ENCODE measurements around the gene SLC44A1.

GRCh38 chr9:105396901-105397300, 152.4 kb downstream of the SLC44A1 start:
- TF ChIP-seq CTCF (IDR thresholded peaks at IDR 0.05) (no peak), POLR2A (IDR thresholded peaks at IDR 0.05) (no peak)

All from Peyer's patch (tissue), 4 donors.